DMS53 (cell line): ENCODE measurements around the gene MAN1C1.
"Not testable (repeated sequence)": the region's sequence is repeated elsewhere in the genome, so short reads cannot be mapped to it uniquely, and the experiment has no call there.

Source experiments
- DNase-seq: peaks from one replicate; lab custom pipeline; 2025; lab: John Stamatoyannopoulos, UW

The MAN1C1 gene

DNA sequence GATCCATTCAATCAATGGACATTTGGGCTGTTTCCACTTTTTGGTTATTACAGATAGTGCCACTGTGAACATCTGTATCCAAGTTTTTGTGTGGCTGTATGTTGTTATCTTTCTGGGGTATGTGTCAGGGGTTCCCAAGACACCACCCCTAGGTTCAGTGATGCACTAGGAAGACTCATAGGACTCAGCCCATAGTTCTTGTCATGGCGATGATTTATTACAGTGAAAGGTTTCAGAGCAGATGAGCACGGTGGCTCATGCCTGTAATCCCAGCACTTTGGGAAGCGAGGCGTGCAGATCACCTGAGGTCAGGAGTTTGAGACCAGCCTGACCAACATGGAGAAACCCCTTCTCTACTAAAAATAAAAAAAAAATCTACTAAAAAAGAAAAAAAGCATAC lies 64.1 kb downstream of the MAN1C1 start:
- DNase-seq = no peak

DNA sequence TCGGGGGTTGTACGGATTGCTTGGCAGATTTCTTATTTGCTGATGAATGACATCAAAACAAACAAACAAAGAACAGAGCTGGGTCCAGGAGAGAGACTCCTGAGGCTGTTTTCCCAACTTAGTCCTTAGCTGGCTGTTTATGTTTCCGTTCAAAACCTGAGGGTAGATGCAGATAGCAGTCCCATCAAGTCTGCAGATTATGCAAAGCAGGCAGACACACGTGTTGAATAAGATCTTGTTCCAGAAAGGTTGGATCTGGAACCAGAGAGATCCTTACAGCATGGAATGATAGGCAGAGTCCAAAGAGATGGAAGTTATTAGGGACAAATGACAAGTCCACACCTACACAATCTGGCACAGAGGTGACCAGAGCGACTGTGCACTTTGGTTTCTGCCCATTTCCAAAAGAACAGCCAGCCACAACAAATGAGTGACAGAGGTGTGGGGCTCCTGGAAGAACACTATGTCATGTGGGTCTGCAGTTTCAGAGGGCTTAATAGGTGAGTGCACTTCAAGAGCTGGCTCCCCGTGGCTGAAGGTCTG lies 65.5 kb downstream of the MAN1C1 start:
- no peak for DNase-seq

GRCh38 chr1:25683177-25683576 lies 66.6 kb downstream of the MAN1C1 start:
- DNase-seq = no peak

DNA sequence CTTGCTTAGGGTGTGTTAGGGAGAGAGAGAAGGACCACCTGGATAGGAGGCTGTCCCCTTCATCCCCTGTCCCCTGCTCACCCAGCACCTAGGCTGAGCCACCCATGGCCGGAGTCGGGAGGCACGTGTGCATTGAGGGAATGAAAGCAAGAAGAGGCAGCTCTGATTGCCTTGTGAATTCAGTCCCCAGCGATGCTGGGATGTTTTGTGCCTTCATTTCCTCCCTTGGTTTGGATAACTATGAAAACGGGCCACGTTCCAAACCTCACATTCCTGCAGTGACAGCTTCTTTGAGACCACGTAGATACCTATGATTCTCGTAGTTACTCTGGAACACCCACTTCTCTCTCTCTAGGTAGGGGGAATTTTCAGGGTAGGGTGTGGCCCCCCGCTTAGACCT lies 67.1 kb downstream of the MAN1C1 start:
- DNase-seq = no peak

GRCh38 chr1:25684216-25684965 lies 67.8 kb downstream of the MAN1C1 start:
- no peak for DNase-seq

DNA sequence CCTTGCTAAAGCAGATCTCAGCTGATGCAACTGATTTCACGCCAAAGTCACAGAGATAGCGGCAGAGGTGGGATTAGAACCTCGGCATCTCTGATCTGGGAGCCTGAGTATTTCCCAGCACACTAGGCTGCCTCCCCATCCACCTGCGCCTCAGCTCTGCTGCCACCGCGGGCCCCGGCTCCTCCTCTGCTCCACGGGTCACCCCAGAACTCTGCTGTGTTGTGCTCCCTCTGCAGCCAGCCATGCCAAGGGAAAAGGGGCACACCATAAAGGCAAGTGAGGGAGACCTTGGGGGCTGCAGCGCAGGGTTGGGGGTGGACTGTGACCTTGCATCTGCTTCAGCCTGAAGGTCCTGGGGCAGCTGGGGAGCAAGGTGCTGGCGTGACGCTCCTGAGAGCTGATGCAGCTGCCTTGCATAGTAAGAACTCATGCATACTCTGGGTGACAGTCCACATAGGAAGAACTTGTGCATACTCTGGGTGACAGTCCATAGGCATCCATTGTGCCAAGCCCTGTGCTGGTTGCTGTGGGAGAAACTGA lies 68.7 kb downstream of the MAN1C1 start:
- DNase-seq = no peak

DNA sequence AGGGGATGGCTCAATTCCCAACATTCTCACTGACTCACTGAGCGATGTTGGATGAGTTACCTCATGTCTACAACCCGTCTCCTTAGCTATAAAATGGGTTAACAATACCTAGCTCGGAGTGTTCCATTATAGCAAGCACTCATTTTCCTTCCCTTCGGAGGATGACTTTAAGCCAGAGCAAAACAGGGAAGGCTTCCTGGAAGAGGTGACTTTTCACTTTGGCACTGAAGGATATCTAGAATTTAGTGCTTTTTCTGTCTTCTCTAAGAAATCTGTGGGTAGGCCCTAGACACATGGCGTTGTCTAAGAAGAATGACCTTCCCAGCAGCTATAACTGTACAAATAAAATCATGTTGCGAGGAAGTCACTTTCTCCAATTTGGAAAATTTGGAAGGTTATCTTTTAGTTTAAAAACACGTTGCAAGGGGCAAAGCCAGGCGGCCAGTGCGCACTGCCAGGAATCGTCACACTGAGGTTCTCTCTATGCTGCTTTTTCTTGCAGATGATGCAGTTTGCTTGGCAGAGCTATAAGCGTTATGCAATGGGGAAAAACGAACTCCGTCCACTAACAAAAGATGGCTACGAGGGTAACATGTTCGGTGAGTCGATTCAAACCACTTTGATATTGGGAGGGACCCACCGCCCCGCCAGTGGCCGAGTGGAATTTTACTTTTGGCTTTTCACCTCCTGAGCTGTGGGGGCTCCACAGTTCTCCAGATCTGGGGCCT lies 69.5 kb downstream of the MAN1C1 start:
- DNase-seq = no peak

DNA sequence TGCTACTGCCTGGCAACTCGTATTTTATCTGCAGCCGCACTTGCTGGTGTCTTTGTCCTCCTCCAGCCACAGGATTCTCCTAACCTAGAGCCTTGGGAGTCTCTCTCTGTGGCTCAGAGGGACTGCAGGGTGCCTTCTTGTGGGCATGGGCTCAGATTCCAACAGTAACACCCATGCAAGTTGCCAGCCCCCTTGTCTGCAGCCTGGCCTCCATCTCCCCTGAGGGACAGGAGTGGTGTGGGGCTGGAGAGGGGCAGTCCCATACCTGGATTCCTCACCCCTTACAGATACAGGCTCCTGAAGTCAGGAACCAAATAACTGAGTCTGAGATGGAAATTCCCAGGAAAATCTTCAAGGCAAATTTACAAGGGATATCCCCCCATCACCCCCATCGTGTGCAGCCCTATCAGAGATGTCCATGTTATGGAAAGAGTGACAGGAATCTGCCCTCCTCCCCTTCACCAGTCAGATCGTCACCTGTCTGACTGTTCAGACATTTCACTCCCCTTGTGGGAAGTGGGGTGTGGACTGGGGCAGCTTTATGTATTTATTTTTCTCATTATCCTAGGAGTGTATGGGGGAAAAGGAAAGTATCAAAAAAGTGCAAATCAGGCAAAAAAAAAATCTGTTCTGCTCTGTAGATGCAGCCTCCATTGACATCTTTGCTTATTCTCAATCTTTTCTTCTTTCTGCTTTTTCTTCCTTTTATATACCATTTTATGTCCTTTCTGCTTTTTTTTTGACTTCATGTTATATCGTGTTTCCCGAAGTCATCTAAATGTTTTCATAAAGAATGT lies 70.8 kb downstream of the MAN1C1 start:
- no peak for DNase-seq

DNA sequence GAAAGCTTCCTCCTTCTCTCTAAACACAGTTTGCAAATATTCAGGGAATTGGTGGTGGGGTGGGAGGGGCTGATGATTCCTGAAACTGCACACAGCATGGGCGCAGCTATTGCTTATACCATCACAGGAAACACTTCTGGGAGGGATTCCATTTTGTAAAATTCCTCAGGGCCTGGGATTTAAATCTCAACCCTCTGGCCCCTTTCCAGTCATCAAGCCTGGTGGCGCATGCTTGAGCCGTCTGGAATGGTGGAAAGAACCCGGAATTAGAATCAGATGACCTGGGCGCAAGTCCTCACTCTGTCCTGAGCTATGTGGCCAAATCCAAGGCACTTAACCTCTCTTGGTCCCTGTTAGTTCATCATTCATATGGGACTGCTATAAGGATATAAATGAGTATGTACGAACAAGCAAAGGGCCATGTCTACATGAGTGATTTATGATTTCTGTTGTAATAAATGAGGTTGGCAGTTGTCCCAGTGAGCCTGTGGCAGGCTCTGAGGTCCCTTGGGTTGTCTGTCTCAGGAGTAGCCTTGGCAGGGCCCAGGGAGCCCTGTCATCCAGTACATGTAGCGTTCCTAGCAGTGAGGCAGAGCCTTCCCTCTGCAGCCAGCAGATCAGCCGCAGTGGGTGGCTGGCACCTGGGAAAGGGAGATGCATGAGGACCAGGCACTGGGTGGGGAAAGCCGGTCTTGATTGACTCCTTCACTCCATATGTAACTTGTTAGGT lies 72.0 kb downstream of the MAN1C1 start:
- no peak for DNase-seq

- no peak for DNase-seq
These were observed 73.2 kb downstream of the MAN1C1 start for GRCh38 chr1:25689686-25690381.

- no peak for DNase-seq
These were observed 73.9 kb downstream of the MAN1C1 start for GRCh38 chr1:25690396-25690956.

DNA sequence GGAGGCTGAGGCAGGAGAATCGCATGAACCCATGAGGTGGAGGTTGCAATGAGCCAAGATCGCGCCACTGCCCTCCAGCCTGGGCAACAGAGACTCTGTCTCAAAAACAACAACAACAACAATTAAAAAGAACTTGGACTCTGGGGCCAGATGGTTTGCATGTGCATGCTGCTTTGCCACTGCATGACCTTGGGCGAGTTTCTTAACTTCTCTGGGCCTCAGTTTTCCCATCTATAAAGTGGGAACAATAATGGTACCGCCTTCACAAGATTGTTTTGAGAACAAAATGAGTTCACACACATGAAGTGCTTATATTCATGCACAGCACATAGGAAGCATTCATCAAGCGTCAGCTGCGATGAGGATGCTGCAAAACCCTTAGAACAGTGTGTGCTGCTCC lies 74.6 kb downstream of the MAN1C1 start:
- DNase-seq = no peak

GRCh38 chr1:25692560-25692959 lies 76.0 kb downstream of the MAN1C1 start:
- peak; percentile 40 for DNase-seq

GRCh38 chr1:25694167-25695007 lies 77.8 kb downstream of the MAN1C1 start:
- no peak for DNase-seq

GRCh38 chr1:25695090-25695770 lies 78.6 kb downstream of the MAN1C1 start:
- DNase-seq = peak; percentile 56

DNA sequence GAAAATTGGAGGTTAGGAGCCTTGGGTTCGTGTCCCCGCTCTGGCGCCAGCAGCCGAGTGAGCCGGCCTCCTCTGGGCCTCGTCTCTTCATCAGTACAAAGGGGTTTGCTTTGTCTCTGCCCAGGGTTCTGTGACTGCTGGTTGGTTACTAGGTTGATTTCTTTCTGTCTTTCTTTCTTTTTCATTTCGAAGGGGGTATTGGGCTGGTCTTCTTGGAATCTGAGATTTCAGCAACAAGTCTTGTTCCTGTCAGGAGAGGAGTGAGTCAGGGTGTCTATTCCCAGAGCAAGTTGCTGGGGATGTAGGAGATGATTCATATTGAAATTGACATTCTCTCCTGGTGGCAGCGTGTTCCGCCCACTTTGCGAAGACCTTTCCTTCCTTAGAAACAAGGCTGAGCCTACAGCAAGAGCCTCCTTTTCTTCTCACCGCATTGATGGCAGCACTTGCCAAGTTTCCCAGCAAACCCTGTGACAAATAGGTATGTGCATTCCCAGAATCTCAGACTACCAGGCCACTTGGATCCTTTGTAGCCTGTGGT lies 79.2 kb downstream of the MAN1C1 start:
- no peak for DNase-seq

DNA sequence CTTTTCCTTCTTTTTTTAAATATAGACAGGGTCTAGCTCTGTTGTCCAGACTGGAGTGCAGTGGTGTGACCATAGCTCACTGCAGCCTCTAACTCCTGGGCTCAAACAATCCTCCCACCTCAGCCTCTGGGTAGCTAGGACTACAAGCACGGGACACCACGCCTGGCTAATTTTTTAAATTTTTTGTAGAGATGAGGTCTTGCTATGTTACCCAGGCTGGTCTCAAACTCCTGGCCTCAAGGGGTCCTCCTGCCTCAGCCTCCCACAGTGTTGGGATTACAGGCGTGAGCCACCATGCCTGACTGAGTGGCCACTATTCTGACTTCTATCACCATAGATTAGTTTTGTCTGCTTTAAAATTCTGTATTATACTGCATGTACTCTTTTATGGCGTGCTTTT lies 80.1 kb downstream of the MAN1C1 start:
- not testable (repeated sequence) for DNase-seq

DNA sequence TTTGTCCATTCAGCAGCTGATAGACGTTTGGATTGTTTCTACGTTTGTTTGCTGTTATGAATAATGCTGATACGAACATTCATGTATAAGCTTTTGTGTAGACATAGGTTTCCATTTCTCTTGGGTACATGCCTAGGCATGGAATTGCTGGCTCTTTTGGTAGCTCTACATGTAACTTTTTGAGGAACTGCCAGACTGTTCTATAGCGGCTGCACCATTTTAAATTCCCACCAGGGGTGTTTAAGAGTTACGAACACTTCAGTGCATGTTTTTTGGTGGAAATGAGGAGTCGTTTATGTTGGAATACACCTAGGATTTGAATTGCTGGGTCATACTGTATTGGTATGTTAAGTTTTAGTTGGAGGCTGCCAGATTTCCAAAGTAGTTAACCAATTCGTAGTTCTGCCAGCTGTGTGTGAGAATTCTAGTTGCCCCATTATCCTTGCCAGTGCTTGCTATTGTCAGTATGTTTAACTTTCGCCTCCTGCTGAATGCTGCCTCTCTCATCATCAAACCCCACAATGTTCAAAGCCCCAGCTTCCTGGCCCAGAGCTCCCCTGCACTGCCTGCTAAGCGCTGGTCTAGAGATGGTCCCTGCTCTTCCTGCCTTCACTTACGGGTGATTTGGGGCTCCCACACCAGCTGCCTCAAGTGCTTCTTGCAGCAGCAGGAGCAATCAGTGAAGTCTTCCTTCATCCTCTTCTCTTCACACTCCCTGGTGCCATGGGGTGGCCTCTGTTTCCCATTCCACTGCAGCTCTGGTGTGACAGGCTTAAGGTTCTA lies 81.0 kb downstream of the MAN1C1 start:
- no peak for DNase-seq
